Heart left ventricle (tissue), 13 donors: ENCODE measurements around the gene ELF4.

Experiments
- POLR2A ChIP-seq, 2 donors: fragments of 450-650 bp; IDR thresholded peaks; one replicate each; pipeline ENCODE4 v1.6.1; 2017; ENCODE audit warnings: antibody characterized with exemption in 2 of 2, mild to moderate bottlenecking in 2 of 2, moderate library complexity in 2 of 2
- TF ChIP-seq, protein P1 (sequence below), 12 donors: fragments of 200-600 bp; sonication (generic) in 4 of 12; IDR thresholded peaks; one replicate each; pipeline versions ENCODE4 v1.5.0 to v1.8.0; 2018 to 2022; ENCODE audit warnings: antibody characterized with exemption in 12 of 12, mild to moderate bottlenecking in 5 of 12
- donor health status: ischemic (EF 13 %, LVEDD 7.1; RV severe dilation, severe dysfunction).
- donor health status: DM: no; HTN: yes; CAD: no.
- donor health status: DM: no; HTN: no; CAD: no.
- donor health status: ischemic (EF 25% LVEDD 6.9; RV normal size, moderate dysfunction).
- donor health status: ischemic (EF 25% LVEDD 5.7; RV mildly dilated, moderate dysfunction).
- donor health status: ischemic (EF 35%, LVEDD 5.7; RV mildly dilated, moderate dysfunction).
- donor health status: nonischemic (EF 11% LVEDD 7.7; RV severe dilation, severe dysfunction).
- donor health status: DM: yes; HTN: yes; CAD: no.
- donor health status: PGD.
- donor health status: ischemic (EF 29% LVEDD 5.4; RV normal size, mild dysfunction).
- donor health status: nonischemic (EF 23%, LVEDD 6.1; RV moderate dilation, normal function).

DNA sequence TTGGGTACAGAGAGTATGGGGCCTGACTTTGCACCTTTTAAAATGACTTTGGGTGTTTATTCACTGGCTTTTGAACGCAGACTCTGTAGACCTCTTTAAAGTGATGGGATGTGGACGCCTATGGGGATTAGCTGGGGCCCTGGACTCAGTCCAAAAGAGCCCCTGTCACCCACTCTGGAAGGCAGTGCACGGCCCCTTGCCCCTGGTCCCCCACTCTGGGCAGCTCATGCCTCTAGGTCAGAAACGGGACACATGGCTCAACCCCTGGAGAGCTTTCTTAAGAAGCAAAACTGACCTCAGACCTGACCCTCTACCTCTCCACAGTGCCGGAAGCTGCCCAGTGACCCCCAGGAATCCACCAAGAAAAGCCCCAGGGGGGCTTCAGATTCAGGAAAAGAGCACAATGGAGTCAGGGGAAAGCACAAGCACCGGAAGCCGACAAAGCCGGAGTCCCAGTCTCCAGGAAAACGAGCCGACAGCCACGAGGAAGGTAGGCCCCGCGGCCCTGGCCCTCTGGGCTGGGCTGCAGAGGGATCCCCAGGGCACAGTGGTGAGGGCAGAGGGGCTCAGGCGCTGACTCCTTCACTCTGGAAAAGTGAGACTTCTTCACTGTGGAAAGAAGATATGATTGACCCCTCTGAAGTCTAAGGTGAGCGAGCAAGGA, 89.5 kb downstream of the ELF4 start:
- TF ChIP-seq POLR2A (IDR thresholded peaks at IDR 0.05), result no peak
- TF ChIP-seq, protein P1, sequence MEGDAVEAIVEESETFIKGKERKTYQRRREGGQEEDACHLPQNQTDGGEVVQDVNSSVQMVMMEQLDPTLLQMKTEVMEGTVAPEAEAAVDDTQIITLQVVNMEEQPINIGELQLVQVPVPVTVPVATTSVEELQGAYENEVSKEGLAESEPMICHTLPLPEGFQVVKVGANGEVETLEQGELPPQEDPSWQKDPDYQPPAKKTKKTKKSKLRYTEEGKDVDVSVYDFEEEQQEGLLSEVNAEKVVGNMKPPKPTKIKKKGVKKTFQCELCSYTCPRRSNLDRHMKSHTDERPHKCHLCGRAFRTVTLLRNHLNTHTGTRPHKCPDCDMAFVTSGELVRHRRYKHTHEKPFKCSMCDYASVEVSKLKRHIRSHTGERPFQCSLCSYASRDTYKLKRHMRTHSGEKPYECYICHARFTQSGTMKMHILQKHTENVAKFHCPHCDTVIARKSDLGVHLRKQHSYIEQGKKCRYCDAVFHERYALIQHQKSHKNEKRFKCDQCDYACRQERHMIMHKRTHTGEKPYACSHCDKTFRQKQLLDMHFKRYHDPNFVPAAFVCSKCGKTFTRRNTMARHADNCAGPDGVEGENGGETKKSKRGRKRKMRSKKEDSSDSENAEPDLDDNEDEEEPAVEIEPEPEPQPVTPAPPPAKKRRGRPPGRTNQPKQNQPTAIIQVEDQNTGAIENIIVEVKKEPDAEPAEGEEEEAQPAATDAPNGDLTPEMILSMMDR (IDR thresholded peaks at IDR 0.05), result no peak
